T-helper 17 cell (primary cell): ENCODE data around the gene CDR2L. TPM values are rescaled to one million over a fixed set of nuclear protein-coding genes. Genes with fewer than 3 reads are reported as not detected.

ENCODE experiments used
- ATAC-seq: fragments of 150-1000 bp; cut with Tn5 transposase; 2 replicates; pipeline ENCODE4 v1.10.0; 2021; ENCODE audit warnings: mild to moderate bottlenecking, moderate library complexity
- DNase-seq, 3 donors: peaks; one replicate each; pipeline versions ENCODE4 v3.0.0 to v3.0.0-alpha.2; 2020 to 2021
- H3K9me3 ChIP-seq: one replicate; pipeline ENCODE4 v1.7.0; 2013; ENCODE audit warnings: low read length, mild to moderate bottlenecking; ENCODE audit not compliant: control insufficient read depth, poor library complexity, severe bottlenecking
- H3K27ac Mint-ChIP-seq: one replicate; pipeline ENCODE4 v1.8.0; 2022; ENCODE audit warnings: mild to moderate bottlenecking, moderate library complexity, mixed read lengths
- H3K27me3 Mint-ChIP-seq: one replicate; pipeline ENCODE4 v1.8.0; 2022; ENCODE audit warnings: mixed read lengths
- H3K36me3 Mint-ChIP-seq: one replicate; pipeline ENCODE4 v1.8.0; 2022; ENCODE audit warnings: low read depth, mixed read lengths
- H3K4me1 Mint-ChIP-seq: one replicate; pipeline ENCODE4 v1.8.0; 2022; ENCODE audit warnings: mild to moderate bottlenecking, mixed read lengths
- H3K4me3 Mint-ChIP-seq: one replicate; pipeline ENCODE4 v1.8.0; 2022; ENCODE audit warnings: mild to moderate bottlenecking, moderate library complexity, mixed read lengths
- total RNA-seq, 4 donors: library from RNA in 2 of 4; stranded (reverse) in 2 of 4; gene quantifications; one replicate each; pipeline ENCODE4 v1.2.3 and lab custom pipeline; 2022 to 2026

CDR2L gene
- total RNA-seq, 2 donors from 2014 or later, result 0.86 TPM; not detected in 1

DNA sequence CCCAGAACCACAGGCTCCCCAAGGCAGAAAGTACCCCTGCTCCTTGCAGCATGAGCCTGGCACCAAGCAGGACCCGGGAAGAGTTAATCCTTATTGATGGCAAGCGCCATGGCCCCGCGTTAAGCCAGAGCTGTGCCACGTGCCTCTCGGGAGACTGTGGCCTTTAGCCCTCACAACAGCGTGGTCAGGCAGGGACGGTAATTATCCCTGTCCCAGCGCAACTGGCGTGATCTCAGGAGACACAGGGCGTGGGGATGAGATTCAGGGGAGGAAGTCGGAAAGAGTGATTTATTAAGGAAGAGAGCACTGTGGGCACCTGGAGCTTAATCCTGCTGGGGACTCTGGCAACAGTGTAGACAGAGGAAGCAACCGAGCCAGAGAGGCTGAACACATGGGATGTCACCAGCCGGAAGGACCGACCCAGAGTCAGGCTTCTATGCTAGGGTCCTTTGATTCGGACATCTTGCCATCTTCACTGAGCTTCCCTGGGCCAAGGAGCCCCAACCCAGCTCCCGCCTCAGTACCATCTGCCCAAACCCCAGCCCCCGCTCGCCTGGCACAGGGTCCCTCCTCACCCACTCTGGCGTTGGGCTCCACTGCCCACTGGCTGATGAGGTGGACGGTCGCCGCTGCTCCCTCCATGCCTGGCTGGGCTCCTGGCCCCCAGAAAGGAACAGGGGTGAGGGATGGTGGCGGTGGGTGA lies 34.9 kb upstream of the CDR2L start:
- Mint-ChIP-seq H3K36me3 (peaks cover 2% of the 10 kb centered on the region), H3K4me3 (no peak overlapping the region), H3K27ac (no peak overlapping the region), H3K4me1 (no peaks in the 10 kb centered on the region), H3K27me3 (peaks cover 7% of the 10 kb centered on the region)
- H3K9me3 ChIP-seq, result no peaks in the 10 kb centered on the region
- DNase-seq (no peak), ATAC-seq (no peak)

DNA sequence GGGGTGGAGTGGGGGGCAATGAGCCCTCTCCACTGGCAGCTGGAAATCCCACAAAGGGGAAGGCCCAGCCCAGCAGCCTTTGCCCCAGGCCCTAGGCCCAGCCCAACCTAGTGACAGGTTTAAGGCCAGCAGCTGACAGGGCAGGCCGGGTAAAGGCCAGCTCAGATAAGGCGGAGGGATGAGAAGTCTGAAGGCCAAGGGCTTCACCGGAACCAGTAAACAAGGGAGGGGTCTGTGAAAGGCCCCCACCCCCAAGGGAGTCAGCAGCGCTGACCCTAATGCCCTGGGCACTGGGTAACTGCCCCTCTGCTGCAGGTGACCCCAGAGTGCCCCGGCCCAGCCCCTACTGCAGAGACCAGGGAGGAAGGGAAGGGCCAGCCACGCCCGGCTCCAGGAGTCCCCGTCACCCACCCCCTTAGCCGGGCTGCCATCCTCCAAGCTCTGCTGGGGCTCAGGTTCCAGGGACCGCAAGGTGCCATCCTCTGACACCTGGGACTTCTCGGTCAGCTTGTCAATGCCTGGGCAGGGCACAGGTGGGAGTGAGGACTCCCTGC lies 34.2 kb upstream of the CDR2L start:
- Mint-ChIP-seq H3K4me3 (no peak overlapping the region), H3K27me3 (peaks cover 5% of the 10 kb centered on the region), H3K4me1 (no peaks in the 10 kb centered on the region), H3K36me3 (peaks cover 2% of the 10 kb centered on the region), H3K27ac (no peak overlapping the region)
- ATAC-seq (no peak), DNase-seq (no peak)
- H3K9me3 ChIP-seq, result no peaks in the 10 kb centered on the region

DNA sequence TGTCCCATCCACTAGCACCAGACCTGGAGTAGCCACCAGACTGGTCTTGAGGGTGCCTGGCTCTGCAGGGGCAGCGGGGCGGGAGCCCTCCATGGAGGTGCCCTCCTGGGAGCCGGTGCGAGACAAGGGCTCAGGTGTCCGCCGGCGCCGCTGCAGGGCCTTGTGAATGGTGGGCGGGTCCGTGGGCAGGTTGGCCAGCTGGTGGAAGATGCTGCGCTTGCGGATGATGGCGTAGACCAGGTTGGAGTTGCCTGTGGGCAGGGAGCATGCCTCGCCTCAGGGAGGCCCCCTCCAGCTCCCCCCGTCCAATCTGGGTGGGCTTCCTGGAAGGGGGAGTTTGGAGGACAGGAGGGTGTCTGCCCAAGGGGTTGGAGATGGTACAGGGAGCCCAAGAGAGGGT lies 33.3 kb upstream of the CDR2L start:
- DNase-seq, result no peak
- ATAC-seq, result no peak
- Mint-ChIP-seq H3K4me3 (no peak overlapping the region), H3K27ac (no peak overlapping the region), H3K36me3 (peaks cover 2% of the 10 kb centered on the region), H3K4me1 (no peaks in the 10 kb centered on the region), H3K27me3 (peaks cover 5% of the 10 kb centered on the region)
- no peaks in the 10 kb centered on the region for H3K9me3 ChIP-seq

DNA sequence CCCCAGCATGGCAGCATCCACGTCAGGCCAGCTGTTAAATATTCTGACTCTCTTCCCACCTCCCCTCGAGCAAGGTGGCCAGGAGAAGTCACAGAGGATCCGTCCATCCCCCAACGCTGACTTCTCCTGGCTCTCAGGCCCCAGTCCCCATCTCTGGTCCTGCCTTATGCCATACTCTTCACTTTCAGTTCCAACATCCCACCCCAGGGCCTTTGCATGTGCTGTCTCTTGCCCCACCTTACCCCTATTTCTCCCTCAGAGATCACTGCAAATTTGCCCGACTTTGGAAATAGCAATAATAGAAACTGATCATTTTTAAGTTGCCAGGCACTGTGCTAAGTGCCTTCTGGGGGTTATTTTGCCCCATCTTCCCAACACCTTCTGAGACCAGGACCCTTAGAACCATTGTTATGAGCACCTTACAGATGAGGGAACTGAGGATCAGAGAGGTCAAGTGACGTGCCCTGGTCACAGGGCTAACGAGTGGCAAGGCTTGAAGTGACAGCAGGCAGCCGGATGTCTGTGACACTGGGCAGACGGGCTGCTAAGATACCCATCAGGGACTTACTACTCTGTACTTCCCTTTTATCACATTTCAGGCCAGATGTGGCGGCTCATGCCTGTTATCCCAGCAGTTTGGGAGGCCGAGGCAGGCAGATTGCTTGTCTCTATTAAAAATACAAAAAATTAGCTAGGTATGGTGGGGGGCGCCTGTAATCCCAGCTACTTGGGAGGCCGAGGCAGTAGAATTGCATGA lies 32.6 kb upstream of the CDR2L start:
- DNase-seq (no peak), ATAC-seq (no peak)
- peaks cover 2% of the 10 kb centered on the region for H3K36me3 Mint-ChIP-seq
- H3K4me1 Mint-ChIP-seq, result no peaks in the 10 kb centered on the region
- no peaks in the 10 kb centered on the region for H3K9me3 ChIP-seq
- H3K27ac Mint-ChIP-seq, result no peak overlapping the region
- no peak overlapping the region for H3K4me3 Mint-ChIP-seq
- H3K27me3 Mint-ChIP-seq, result peaks cover 4% of the 10 kb centered on the region

DNA sequence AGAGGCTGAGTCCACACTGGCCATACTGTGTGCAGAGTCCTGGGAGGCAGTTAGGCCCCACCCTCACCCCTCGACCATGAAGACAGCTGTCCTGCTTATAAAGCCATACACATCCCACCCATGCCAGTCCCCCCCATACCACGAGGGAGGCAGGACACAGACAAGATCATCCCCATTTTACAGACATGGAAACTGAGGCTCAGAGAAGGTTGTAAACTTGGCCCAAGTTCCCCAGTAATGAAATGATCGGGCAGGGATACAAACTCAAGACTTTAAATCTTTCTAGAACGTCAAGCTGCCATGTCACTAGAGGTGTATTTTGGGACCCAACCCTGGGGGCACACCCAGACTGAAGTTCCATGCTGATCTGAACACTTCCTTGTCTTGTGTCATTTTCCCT lies 31.3 kb upstream of the CDR2L start:
- H3K4me1 Mint-ChIP-seq, result peaks cover 3% of the 10 kb centered on the region
- no peak for DNase-seq
- H3K27ac Mint-ChIP-seq, result no peak overlapping the region
- H3K27me3 Mint-ChIP-seq, result no peaks in the 10 kb centered on the region
- peaks cover 2% of the 10 kb centered on the region for H3K36me3 Mint-ChIP-seq
- H3K9me3 ChIP-seq, result no peaks in the 10 kb centered on the region
- no peak for ATAC-seq
- H3K4me3 Mint-ChIP-seq, result no peak overlapping the region

DNA sequence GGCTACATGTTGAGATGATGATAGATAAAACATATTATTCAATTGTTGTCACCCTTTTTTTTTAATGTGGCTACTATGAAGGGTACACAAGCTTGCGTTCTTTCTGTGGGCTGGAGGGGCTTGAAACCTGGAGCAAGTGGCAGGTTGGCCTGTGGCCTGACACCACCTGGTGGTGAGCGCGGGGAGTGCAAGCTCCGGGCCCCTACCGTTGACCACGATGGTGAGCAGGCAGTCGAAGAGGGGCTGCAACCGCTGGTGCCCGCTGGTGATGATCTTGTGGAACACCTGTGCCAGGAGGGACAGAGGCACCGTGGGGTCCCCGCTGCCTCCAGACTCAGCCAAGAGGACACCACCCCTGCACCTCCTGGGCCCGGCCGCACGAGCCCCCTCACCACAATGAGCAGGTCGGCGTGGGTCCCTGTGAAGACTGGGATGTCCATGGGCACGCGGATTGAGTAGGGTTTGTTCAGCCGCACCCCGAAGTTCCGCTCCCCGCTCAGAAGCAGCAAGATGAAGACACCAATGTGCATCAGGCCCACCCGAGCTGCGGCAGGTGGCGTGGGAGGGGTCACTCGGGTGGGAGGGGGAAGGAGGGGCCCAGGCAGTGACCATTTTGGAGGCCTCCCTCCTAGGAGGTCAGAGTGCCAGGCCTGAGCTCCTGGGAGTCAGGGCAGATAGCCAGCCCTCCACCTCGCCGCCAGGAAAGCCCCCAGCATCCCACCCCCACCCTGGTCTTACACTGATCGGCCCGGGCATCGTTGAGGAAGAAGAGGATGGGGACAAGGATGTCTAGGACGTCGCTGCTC lies 29.3 kb upstream of the CDR2L start:
- H3K4me3 Mint-ChIP-seq, result no peak overlapping the region
- peak overlapping the region; percentile 24 for H3K27ac Mint-ChIP-seq
- H3K4me1 Mint-ChIP-seq, result peaks cover 6% of the 10 kb centered on the region
- ATAC-seq (peak; percentile 69), DNase-seq (peak; percentile 60 to 81 (median 65))
- H3K9me3 ChIP-seq, result no peaks in the 10 kb centered on the region
- H3K27me3 Mint-ChIP-seq, result no peaks in the 10 kb centered on the region
- H3K36me3 Mint-ChIP-seq, result peaks cover 2% of the 10 kb centered on the region

DNA sequence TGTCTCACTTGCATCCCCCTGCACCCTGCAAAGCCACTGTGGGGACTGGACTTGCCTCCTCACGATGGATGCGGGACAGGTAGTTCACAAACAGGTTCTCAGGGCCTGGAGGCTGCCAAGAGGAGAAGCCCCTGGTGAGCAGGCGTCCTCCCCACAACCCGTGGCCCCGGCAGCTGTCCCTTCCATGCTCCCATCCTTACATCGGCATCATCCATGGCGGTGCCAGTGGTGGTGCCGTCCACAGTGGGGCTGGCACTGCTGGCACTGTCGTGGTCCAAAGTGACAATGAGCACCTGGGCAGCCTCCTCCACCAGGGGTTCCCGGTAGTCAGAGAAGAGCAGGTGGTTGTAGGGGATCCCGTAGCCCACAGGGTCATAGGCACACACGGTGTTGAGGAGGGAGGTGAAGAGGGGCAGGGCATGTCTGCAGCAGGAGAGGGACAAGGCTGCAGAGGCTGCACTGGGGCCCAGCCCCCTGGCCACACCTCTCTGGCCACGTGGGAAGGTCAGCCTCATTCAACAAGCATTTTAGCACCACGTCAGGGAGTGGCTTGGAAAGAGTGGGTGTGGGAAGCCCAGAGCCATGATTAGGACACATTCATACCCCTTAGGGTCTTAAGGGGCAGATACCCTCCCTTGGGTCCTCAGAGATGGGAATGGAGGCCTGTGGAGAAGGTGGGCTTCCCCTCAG lies 27.5 kb upstream of the CDR2L start:
- no peak for DNase-seq
- peaks cover 2% of the 10 kb centered on the region for H3K36me3 Mint-ChIP-seq
- ATAC-seq, result no peak
- no peaks in the 10 kb centered on the region for H3K27me3 Mint-ChIP-seq
- peaks cover 6% of the 10 kb centered on the region for H3K4me1 Mint-ChIP-seq
- H3K27ac Mint-ChIP-seq, result no peak overlapping the region
- H3K4me3 Mint-ChIP-seq, result no peak overlapping the region
- no peaks in the 10 kb centered on the region for H3K9me3 ChIP-seq

DNA sequence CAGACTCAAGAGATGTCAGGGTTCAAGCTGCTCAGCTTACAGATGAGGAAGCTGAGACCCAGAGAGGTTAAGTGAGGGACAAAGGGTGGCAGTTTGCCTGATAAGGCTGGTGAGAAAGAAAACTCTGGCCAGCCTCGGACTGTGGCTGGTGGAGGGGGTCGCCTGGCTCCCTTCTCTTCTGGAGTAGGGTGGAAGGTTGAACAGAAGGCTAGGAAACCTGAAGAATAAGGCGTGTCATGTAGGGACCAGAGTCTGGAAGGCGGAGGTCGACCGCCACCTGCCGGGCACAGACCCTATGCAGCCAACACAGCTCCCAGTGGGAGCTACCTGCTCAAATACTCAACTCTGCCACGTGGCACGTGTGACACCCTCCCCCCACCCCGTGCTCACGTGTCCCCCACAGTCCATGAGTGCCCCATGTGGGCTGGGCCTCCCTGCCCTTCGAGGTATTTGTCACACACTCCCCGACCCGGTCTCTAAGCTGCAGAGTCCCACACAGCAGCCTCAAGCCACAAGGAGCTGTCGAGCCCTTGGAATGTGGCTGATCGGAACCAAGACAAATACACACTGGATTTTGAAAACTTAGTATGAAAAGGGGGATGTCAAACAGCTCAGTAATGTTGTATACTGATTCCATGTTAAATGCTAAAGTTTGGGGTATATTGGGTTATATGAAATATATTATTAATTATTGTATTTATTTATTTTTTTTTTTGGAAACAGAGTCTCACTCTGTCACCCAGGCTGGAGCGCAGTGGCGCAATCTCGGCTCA lies 26.7 kb upstream of the CDR2L start:
- DNase-seq (peak in 1 of 3 donors; percentile 20), ATAC-seq (peak; percentile 54)
- no peaks in the 10 kb centered on the region for H3K9me3 ChIP-seq
- Mint-ChIP-seq H3K27me3 (no peaks in the 10 kb centered on the region), H3K36me3 (peaks cover 2% of the 10 kb centered on the region), H3K4me3 (no peak overlapping the region), H3K4me1 (peaks cover 9% of the 10 kb centered on the region), H3K27ac (no peak overlapping the region)

DNA sequence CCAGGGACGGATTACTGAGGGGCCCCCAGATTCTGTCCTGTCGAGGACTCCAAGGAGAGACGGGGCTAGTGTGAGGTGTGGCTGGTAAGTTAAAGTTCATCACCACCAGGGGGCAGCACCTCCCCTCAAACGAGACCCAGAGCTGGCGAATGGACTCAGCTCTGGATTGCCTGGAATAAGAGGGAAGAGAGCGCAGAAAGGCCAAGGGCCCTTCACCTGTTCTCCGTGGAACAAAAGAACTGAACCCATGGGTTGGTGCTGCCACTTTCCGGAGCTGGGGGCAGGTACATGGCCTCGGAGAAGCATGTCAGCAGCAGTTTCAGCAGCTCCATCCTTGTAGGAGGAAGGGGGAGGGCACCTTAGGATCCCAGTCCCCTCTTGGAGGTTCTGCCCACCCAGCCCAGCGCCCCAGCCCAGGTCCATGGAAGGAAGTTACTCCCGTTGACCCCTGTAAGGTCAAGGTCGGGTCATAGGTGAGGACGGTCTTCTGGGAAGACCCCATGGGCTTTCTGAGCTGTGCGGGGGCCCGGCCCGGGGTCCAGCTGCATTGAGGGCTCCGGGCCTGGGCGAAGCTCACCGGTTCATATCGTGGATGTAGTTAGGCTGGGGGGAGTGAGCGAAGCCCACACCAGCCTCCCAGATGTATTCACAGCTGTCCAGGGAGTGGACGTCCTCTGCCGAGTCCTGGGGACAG lies 25.6 kb upstream of the CDR2L start:
- peaks cover 9% of the 10 kb centered on the region for H3K4me1 Mint-ChIP-seq
- H3K36me3 Mint-ChIP-seq, result peaks cover 2% of the 10 kb centered on the region
- no peaks in the 10 kb centered on the region for H3K27me3 Mint-ChIP-seq
- H3K4me3 Mint-ChIP-seq, result no peak overlapping the region
- no peak overlapping the region for H3K27ac Mint-ChIP-seq
- ATAC-seq, result peak; percentile 80
- no peaks in the 10 kb centered on the region for H3K9me3 ChIP-seq
- DNase-seq, result peak; percentile 67 to 80 (median 73)

DNA sequence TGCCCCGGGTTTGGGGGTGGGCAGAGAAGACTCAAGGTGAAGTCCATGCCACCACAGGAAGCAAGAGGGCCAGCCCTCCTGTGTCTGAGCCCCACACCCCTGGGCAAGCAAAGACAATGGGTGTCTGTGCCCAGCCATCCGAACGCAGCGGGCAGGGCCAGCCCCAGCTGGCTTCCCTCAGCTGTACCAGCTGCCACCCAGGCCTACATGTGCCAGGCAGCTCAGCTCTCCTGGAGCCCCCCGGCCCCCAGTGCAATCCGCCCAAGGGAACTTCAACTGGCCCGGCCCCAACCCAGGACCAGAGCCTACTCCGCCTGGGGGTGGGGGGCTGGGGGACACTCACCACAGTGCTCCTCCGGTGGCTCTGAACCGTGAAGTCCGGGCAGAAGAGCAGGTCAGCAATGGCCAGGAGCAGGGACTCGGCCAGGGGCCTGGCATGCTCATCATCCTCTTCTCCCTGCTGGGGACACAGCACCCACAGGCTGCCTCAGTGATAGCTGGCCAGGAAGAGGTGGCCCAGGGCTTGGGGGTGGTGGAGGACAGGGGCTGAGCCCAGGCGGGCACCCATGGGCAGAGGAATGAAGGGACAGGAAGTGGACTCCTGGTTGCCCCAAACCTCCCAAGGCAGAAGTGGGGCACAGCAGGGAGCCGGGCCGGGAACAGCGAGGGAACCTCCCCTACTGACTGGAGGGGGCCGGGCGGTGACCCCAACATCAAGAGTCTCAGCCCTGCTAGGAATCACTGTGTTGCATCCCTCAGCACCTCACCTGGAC lies 24.6 kb upstream of the CDR2L start:
- no peak for ATAC-seq
- peaks cover 2% of the 10 kb centered on the region for H3K36me3 Mint-ChIP-seq
- no peak overlapping the region for H3K4me3 Mint-ChIP-seq
- no peaks in the 10 kb centered on the region for H3K9me3 ChIP-seq
- H3K27ac Mint-ChIP-seq, result no peak overlapping the region
- H3K4me1 Mint-ChIP-seq, result peaks cover 9% of the 10 kb centered on the region
- H3K27me3 Mint-ChIP-seq, result no peaks in the 10 kb centered on the region
- DNase-seq, result no peak

DNA sequence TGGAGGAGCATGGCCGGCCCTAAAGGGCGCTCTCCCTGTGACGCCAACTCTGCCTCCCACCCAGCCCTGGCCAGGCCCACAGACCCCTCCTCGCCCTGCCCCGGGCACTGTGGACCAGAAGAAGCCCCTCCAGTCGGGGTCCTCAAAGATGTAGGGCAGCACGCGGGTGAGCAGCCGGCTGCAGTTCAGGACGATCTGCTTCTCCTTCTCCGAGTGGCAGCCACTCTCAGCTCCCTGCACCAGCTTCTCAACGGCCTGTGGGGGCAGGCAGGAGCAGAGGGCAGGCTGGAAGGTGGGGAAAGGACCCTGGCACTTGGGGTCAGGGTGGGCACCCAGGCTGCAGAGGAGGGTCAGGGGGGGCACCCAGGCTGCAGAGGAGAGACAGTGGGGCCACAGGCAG lies 23.8 kb upstream of the CDR2L start:
- no peak for ATAC-seq
- H3K4me3 Mint-ChIP-seq, result no peak overlapping the region

More for the DNA sequence above, 23.8 kb upstream of the CDR2L start:
- Mint-ChIP-seq H3K36me3 (peaks cover 2% of the 10 kb centered on the region), H3K27me3 (no peaks in the 10 kb centered on the region), H3K4me1 (peaks cover 9% of the 10 kb centered on the region), H3K27ac (no peak overlapping the region)
- H3K9me3 ChIP-seq, result no peaks in the 10 kb centered on the region
- DNase-seq, result no peak
